NCI-H1694 treated with DMSO at 0.1 percent for 48 hours (cell line): ENCODE data around the gene IGF1.
A peak's percentile ranks its signal among the peaks of the same experiment; 100 is the strongest.

ENCODE experiments used
- DNase-seq: peaks from one replicate; lab custom pipeline; 2025; lab: John Stamatoyannopoulos, UW

IGF1 gene

DNA sequence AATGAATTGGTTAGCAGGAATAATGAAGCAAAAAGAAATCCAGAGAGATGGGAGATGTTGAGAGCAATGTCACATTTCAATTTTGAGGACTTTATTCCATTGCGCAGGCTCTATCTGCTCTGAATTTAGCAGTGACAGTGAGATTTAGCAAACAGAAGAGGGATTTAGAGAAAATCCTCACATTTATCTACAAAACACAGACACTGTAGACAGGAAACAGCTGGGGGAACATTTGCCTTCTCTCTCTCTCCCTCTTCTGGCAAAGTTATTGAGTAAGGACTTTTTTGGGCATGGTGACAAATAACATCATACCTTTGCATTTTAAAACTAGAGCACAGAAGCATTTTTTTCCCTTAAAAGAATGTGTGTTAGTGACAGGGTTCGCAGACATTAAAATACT is at the start of gene IGF1:
Gene IGF1, minus strand, starts transcription at position 158 of the 400 bp plus-strand sequence. CDS start 182 bp downstream, outside the sequence.
- peak; percentile 12 for DNase-seq

DNA sequence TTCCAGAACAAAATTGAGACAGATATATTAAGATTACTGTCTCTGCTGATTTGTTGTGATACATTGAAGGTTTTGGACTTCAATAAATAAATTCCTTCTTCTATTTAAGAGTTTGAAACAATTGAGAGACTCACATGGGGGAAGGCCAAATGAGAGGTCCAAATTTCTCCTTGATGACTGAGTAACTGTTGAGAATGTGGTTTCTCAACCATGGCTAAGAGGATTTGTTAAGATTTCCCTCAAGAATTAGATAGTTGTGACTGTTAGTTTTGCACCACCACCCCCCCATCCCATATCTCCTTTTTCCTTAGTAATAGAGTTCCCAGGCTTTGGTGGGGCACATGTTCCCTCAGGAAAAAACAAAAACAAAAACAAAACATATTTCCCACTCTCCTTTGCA is 47.7 kb upstream of the IGF1 start:
- DNase-seq = no peak

DNA sequence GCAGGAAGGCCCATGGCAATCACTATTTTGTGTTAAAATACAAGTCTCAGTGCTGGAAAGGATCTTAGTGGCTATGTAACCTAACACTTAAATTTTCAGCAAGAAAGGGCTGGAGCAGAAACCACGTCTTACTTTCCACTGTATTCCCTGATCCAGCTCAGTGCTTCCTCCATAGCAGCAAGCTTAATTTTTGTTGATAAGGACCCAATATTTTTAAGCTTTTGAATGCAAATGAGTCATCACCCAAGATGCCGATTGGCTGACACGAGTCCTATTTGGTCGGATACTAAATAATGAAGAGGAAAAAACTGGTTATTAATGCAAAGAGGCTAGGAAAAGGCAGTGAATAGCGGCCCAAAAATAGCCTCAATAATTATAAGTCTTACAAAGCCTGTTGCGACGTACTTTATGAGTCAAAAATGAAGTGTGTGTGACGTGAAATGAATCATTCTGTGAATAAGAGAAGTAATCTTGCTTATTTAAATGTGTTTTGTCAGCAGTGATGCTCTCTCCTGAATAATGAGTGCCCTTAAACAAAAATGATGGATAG is 46.9 kb upstream of the IGF1 start:
- DNase-seq = no peak

DNA sequence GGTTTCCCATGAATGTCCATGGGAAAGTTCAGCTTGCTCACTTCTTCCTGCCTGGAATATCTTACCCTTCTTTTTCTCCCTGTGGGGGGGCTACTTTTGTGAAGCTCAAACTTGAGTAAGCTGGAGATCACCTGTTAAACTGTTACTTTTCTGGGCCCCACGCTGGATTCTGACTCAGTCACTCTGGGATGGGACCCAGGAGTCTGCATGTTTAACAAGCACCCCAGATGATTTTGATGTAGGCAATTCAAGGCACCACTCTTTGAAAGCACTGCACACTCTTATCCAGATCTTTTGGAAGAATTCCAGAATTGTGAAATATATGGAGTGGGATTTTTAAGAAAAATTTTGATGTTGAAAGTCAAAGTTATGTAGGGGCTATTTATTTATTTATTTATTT is 46.3 kb upstream of the IGF1 start:
- DNase-seq = no peak

DNA sequence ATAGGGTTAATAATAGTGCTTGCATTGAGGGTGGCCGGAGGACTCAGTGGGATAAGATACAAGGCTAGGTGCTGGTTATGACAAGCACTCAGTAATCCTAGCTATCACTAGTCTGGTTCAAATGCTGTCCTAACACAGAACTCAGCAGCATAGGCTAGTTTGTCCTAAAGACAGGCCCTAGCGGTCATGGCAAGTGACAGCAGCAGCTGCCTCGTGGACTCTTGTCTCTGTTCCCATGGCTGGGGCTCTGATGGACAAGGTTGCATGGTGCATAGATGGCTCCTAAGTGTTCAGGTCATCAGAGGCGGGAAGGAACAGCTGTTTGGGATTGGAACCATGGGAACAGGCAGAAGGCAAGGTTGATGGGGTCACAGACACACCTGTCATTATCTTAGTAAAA is 42.4 kb upstream of the IGF1 start:
- no peak for DNase-seq

DNA sequence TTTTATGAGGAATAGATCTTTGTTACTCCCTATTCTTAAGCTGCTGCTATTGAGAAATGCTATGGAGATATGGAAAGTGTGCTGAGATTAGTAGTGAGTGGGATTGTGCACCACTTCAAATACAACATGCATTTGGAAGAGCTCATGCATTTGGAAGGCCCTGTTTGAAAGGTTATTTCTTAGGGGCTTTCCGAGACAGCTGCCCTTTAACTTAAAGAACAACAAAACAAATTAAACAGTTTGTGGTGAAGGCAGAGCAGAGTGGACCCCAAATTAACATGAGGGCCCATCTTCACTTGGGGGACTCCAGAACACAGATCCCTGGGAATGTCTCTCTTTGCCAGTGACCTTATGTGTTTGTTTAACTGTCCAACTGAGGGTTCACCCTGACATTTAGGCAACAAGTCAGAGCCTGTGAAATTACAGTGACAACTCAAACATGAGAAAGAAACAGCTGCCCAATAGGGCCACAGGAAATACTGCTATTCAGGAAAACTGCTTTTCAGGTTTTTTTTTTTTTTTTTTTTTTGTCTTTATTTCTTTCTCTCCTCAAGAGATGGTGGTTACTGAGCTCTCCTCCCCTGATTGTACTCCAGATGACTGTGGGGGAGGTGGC is 41.4 kb upstream of the IGF1 start:
- no peak for DNase-seq

DNA sequence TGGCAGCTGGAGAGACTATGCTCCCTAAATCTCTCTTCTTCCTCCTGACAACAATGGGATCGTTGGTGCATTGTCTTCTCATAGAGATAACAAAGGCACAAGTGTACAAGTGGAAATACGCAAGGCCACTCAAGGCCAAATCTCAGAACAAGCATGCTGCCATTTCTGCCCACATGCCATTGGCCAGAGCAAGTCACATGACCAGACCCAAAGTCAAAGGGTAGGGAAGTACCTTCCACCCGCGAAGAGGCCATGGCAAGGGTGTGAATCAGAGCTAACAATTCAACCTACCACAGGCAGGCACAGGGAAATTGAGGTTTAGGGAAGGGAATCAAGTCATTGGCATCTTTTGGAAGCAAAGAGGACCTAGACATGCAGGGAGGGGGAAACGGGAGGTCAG is 38.5 kb upstream of the IGF1 start:
- DNase-seq = no peak

DNA sequence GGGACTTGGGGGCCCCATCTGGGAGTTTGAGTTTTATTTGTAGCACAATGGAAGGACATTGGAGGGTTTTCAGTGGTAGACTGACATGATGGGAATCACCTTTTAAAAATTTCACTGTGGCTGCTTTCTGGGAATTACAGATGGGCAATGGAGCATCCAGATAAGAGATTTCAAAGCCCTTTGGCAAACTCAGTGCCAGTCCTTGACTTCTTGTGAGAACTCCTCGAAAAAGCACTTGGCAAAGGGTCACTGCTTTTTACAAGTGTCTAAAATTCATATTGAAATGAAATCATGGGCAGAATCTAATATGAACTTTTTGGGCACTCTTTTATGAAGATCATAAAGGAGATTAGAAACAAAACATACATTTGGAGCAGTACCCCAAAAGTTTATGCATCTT is 34.3 kb upstream of the IGF1 start:
- DNase-seq = no peak

DNA sequence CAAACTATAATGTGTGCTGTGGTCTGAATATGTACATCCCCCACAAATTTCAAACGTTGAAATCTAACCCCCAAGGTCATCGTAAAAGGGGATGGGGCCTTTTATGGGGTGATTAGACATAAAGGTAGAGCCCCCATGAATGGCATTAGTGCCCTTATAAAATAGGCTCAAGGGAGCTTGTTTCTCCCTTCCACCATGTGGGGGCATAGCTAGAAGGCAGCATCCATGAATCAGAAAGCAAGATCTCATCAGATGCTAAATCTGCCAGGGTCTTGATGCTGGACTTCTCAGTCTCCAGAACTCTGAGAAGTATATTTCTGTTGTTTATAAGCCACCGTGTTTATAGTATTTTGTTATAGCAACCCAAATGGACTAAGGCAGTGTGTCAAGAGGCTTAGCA is 33.4 kb upstream of the IGF1 start:
- no peak for DNase-seq

DNA sequence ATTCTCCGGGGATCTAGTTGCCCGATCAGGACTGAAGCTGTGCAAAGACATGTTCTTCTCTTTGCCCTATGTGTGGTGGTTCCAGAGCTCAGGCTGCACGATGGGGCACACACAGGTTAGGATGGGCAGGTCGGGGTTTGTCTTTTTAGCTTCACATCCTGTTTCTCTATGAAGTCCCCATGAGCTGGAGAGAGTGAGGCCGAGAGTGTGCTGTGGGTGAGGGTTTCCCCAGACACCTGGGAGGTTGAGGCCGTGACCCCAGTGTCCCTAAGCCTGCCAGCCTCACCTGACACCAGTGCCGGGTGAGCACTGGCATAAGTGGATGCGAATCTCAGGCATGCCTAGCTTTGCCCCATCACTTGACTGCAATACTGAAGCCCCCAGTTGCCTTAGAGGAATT is 32.9 kb upstream of the IGF1 start:
- no peak for DNase-seq

DNA sequence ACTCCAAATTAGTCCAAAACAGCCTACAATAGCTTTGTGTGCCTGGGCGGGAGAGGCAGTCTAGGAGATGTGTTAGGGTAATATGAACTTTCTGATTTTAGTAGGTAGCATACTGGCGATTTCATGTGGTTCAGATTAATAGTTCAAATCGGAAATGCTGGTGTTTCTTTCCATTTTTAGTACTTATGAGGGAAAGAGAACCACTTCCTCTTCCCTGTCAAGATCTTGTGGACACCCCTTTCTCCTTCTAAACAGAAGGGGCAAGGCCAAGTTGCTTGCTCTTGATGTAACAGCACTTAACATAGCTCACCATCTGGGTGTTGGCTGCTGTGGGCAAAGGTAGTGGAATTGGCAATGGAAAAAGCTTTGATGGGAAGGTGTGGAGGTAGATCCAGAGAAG is 32.2 kb upstream of the IGF1 start:
- no peak for DNase-seq

DNA sequence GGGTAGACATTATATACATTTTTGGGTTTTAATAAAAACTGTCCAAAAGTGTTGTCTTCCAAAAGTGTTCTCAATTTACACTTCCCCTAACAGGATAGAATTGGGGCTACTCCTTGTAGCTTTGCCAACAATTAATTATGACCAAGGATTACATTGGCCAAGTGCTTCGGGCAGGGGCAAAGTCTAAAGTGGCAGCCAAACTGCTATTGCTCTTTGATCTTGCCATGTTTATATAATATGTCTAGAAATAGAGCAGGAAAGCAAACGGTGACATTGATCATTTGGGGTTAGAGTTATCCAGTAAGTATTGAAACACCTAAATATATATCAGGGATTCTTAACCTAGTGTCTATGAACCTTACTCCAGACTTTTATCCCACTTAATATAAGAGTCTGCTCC is 31.2 kb upstream of the IGF1 start:
- DNase-seq = no peak

DNA sequence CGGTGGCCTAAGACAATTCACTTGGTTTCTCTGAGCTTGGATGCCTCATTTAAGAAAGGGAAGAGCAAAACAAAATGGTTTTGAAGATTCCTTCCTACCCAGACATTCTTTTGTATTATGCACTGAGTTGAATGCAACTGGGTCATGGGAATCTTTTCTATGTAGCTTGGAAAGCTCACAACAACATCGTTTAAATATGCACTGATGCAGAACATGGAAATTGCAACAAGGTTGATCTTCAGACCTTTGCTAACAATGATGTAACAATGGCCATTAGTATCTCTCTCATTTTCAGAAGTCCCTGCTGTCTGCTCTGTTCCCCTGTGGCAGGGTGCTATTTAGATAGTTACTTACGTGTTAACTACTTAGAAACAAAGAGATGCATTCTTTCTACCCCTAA is 30.1 kb upstream of the IGF1 start:
- no peak for DNase-seq

DNA sequence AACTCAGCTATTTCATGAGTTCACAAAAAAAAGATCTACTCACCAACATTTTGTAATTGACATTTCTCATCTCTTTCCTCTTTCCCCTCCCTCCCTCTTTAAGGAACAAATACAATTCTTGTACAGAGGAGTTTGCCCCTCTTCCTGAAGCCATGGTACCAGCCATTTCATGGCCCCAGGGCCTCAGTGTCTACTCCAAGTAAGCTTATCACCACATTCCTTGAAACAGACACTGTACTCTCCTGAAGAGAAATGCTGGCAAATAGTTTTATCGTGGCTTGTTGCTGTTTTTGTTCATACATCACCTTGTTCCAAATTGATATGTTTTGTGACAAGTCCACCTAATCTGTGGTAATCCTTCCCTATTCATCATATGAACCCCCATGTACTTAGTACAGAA is 29.7 kb upstream of the IGF1 start:
- no peak for DNase-seq

DNA sequence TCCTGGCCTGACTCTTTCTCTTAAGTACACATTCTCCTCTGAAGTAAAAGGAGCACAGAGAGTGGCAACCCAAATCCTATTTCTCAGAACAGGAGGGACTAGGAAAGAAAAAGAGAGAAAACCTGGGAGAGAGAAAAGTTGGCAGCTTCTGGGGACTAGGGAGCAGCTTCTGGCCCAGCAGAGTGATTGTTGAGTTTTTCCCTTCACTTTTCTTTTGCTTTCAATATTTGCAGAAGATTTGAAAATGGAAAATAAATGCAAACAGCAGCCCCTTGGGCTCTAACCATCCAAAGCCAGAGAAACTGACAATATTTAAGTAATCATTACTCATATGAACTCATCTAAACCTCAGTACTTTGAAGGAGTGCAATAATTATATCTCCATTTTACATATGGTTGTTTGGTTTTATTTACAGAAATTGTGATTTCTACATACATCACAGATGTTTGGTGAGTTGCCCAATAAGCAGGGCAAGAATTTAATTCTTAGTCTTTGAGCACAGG is 28.8 kb upstream of the IGF1 start:
- DNase-seq = no peak

DNA sequence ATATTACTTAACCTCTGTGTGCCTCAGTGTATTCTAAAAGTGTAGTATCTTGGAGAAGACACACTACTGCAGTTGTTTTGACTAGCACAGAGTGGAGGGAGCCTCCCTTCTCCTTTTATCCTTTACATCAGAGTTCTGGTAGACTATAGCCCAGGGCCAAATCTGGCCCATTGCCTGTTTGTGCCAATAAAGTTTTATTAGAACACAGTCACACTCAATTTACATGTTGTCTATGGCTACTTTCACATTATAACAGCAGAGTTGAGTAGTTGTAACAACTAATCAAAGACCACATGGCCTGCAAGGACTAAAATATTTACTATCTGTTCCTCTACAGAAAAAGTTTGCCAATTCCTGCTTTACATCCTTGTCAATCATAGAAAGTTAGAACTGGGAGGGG is 27.7 kb upstream of the IGF1 start:
- no peak for DNase-seq

DNA sequence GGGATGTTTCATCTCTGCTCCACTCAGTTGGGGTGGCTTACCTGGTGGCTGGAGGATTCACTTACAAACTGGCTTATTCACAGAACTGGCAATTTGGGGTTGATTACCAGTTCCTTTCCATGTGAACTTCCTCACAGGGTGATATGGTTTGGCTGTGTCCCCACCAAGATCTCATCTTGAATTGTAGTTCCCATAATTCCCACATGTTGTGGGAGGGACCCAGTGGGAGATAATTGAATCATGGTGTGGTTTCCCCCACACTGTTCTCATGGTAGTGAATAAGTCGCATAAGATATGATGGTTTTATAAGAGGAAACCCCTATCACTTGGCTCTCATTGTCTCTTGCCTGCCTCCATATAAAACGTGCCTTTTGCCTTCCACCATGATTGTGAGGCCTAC is 26.9 kb upstream of the IGF1 start:
- DNase-seq = no peak

DNA sequence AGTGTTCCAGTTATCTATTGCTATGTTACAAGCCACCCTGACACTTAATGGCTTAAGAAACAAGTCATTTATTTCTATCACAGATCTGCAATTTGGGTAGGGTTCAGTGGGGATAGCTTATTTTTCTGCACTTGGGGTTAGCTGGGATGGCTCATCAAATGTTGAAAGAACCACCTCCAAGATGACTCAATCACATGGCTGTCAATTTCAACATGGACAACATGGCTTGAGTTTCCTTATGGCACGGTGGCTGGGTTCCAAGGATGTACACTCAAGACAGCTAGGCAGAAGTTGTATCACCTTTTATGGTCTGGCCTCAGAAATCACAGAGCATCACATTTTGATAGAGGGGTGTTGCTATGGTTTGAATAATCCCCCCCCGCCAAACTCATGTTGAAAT is 24.5 kb upstream of the IGF1 start:
- no peak for DNase-seq

DNA sequence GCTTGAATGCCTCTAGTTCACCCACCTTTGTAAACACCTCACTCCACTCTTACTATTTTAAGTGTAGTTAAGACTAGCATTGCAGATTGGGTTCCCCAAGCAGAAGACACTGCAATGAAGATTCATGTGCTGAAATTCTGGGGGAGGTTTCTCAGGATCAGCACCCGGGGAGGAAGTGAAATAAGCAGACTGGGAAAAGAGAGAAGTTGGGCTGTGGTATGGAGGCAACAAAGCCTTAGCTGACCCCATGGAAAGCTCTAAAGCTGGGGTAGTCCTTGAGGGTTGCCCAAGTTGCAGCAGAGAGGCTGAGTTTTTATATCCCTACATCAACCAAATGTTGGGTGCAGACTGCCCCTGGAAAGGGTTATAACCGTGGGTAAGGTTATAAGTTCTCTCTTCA is 23.9 kb upstream of the IGF1 start:
- DNase-seq = no peak

DNA sequence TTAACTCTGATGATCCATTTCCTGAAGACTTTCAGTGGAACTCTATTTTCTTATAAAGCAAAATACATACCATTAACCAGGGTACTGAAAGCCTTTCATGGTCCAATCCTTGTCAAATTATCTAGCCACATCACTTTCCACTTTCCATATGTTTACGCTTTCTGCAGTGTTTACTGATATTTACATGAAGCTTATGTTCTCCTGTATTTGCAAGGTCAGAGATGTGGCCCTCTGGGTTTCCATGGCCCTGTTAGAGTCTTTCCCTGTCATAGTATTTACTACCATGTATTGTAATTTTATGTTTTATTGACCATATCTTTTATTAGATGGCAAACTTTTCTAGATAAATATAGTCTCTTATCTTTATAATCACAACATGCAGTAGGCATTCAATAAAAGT is 23.5 kb upstream of the IGF1 start:
- no peak for DNase-seq

DNA sequence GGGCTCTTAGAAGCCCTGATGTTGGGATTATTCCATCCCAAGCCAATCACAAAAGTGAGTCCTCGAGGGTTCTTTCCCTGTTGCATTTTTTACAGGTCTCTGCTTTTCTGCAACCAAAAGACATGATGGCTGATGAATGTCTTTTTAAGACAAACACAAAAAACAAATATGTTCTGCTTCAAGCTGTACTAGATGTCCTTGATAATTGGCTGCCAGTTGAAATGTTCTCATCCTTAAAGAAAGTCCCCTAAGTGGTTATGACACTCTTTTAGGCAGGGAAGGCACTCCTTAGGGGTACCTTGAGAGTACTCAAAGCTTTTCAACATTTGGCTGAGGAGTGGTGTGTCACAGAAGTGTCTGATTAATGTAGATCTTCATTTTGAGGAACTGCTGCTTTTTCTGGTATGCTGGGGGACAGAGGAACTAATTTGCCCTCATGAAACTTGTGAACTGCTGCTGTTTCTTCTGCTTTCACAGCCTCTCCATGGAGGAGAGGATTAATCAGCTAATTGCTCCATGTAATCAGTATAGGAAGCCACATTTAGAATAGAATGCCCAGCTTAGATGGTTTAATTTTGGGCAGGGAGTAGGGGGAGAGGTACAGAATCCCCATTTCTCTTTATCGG is 22.8 kb upstream of the IGF1 start:
- no peak for DNase-seq

DNA sequence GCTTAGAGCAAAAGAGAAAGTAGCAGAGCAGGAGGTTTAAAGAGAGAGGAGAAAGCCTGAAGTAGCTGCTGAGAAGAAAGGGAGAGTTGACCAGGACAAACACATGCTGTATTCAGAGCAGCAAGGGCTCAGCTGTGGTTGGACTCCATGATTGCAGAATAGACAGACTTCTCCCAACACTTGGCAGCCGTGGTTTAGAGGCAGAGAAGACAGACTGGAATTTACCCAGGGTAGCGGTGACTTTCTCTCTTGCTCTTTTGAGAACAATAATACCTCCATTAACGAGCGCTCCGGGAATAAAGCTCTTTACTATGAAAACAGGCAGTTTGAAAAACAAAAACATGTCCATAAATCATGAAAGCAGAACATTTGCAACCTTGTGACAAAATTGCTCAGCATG is 21.4 kb upstream of the IGF1 start:
- no peak for DNase-seq

DNA sequence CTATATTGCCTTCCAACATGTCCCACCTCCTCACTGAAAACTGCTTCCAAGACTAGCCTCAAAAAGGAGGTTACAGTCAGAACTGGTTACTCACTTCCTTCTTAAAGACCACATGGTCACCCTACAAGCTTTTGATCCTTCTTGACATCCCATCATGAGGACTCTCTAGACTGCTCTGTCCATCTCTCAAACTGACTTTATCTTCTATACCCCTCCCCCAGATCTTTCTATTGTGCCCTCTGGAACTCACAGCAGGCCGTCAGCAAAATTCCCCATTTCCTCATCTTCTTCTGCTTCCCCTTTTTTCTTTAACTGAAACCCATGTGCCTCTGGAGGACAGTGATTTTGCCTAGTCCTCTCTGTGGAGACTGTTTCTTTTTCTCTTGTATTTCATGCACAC is 18.1 kb upstream of the IGF1 start:
- DNase-seq = no peak

DNA sequence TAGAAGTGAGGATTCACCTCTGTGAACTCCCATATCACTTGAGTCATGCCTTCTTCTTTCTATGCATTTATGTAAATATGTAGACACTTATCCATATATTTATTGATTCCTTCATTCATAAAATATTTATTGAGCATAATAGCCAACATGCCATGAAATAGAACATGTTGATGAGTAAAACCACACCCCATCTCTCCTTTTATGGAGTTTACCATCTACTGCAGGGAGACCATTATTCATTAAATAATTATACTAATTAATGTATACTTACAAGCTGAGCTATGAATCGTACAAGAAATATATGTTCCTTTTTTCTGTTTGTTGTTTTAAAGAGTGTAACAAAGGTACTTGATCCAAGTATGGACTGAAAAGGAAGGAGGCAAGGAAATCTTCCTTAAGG is 17.4 kb upstream of the IGF1 start:
- no peak for DNase-seq
